Measurements from ENCODE around the gene BLVRA. TPM values are rescaled to one million over a fixed set of nuclear protein-coding genes. Genes with fewer than 3 reads are reported as not detected.
A peak's percentile ranks its signal among the peaks of the same experiment; 100 is the strongest.

The BLVRA gene
- polyA plus RNA-seq, 3 donors, result 49.7 to 56.2 (median 50.6) TPM

GRCh38 chr7:43737467-43738127, 20.9 kb upstream of the BLVRA start:
- DNase-seq, result no peak

- DNase-seq, result no peak
These were observed 15.8 kb upstream of the BLVRA start for GRCh38 chr7:43742692-43743091.

- DNase-seq, result no peak
These were observed 11.0 kb upstream of the BLVRA start for GRCh38 chr7:43747328-43748105.

GRCh38 chr7:43749383-43749940, 9.0 kb upstream of the BLVRA start:
- no peak for DNase-seq

- DNase-seq, result no peak
These were observed 8.2 kb upstream of the BLVRA start for GRCh38 chr7:43750016-43750887.

GRCh38 chr7:43752411-43752810, 6.1 kb upstream of the BLVRA start:
- no peak for DNase-seq

GRCh38 chr7:43753271-43753810, 5.1 kb upstream of the BLVRA start:
- no peak for DNase-seq

GRCh38 chr7:43753843-43754242, 4.6 kb upstream of the BLVRA start:
- no peak for DNase-seq

GRCh38 chr7:43754596-43754995, 3.9 kb upstream of the BLVRA start:
- no peak for DNase-seq

GRCh38 chr7:43756368-43757072, 2.0 kb upstream of the BLVRA start:
- DNase-seq, result no peak

GRCh38 chr7:43757073-43757720, 1.3 kb upstream of the BLVRA start:
- no peak for DNase-seq

GRCh38 chr7:43758822-43759683, 573 bp downstream of the BLVRA start:
- peak; percentile 50 for DNase-seq

- no peak for DNase-seq
These were observed 2.4 kb downstream of the BLVRA start for GRCh38 chr7:43760861-43761260.

- DNase-seq, result no peak
These were observed 2.9 kb downstream of the BLVRA start for GRCh38 chr7:43761382-43761781.

- DNase-seq, result no peak
These were observed 3.6 kb downstream of the BLVRA start for GRCh38 chr7:43761938-43762692.

- DNase-seq, result no peak
These were observed 4.7 kb downstream of the BLVRA start for GRCh38 chr7:43763183-43763582.

- no peak for DNase-seq
These were observed 5.7 kb downstream of the BLVRA start for GRCh38 chr7:43764039-43764761.

- DNase-seq, result no peak
These were observed 6.5 kb downstream of the BLVRA start for GRCh38 chr7:43764807-43765491.
